Caki2 (cell line): ENCODE results near the gene FAM171A1. TPM values are rescaled to one million over a fixed set of nuclear protein-coding genes. Genes with fewer than 3 reads are reported as not detected.
"Not testable (repeated sequence)": the region's sequence is repeated elsewhere in the genome, so short reads cannot be mapped to it uniquely, and the experiment has no call there.

ENCODE experiments used
- DNase-seq: peaks from one replicate; pipeline ENCODE4 v3.0.0-alpha.2; 2015; ENCODE audit warnings: low read depth
- in situ Hi-C: cut with HindIII; loops from 2 replicates; pipeline ENCODE4 v1.10.0; 2016; ENCODE audit warnings: low sequenced_read_pairs, low pct_unique_long_range_greater_than_20kb, mixed read lengths
- total RNA-seq: library from RNA; depleted of rRNA; stranded (reverse); fragments of >200 nt; shearing (Covaris generic); gene quantifications from 2 replicates; pipeline ENCODE4 v1.2.3, GENCODE V29; 2014; ENCODE audit warnings: low replicate concordance

FAM171A1 gene
- total RNA-seq, 1 experiment from 2014 or later, result 13.2 TPM

DNA sequence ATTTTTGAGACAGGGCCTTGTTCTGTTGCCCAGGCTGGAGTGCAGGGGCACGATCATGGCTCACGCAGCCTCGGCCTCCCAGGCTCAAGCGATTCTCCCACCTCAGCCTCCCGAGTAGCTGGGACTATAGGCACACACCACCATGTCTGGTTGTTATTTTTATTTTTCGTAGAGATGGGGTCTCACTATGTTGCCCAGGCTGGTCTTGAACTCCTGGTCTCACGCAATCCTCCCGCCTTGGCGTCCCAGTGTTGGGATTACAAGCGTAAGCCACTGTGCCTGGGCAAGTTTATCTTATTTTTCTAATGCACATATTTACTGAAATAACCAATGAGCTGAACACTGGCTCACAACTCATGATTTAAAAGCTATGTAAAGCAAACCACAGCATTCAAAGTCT is 61.9 kb downstream of the FAM171A1 start:
- in situ Hi-C loops, result no loop called here
- no peak for DNase-seq

- no peak for DNase-seq
- in situ Hi-C loops, result no loop called here
Observed at GRCh38 chr10:15306735-15307280, 64.3 kb downstream of the FAM171A1 start.

GRCh38 chr10:15305634-15306033 is 65.5 kb downstream of the FAM171A1 start:
- DNase-seq, result no peak
- in situ Hi-C loops, result no loop called here

GRCh38 chr10:15305161-15305560 is 65.9 kb downstream of the FAM171A1 start:
- in situ Hi-C loops, result no loop called here
- DNase-seq, result peak; percentile 43

GRCh38 chr10:15302188-15302956 is 68.7 kb downstream of the FAM171A1 start:
- in situ Hi-C loops, DNase-seq: not testable (repeated sequence)

GRCh38 chr10:15300697-15301096 is 70.4 kb downstream of the FAM171A1 start:
- no peak for DNase-seq
- in situ Hi-C loops, result no loop called here

DNA sequence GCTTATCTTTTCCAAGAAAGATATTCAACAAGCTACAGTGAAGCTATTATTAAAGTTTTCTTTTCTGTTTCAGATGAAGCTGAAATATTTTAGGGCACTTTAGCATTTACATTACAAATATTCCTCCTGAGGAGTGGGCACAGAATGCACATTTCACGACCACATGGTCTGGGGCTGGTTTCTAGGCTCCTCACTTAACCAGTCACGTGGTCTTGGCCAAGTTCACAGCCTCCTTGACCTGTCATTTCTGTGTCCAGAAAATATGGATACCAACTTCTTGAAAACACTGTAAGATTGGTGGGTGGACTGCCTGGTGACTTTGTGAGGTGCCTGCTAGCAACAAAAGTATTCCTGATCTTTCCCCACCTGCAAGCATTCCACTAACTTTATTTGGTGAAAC is 70.9 kb downstream of the FAM171A1 start:
- no peak for DNase-seq
- in situ Hi-C loops, result no loop called here

DNA sequence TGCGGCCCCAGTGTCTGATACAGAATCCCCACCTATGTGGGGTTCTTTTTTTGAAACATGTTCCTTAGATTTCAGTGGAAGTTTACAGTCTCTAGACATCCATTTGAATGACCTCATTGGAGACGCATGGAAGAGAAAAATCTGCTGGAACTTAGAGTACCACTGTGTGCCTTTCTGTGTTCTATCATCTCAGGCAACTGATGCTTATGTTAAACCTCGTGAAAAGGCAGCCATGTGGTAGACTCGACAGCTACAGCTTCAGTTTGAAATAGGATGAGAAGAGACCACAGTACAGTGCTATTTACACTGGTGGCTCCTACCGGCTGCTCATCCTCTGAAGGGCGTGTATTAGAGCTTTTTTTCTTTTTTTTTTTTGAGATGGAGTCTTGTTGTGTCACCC is 74.4 kb downstream of the FAM171A1 start:
- DNase-seq, result no peak
- in situ Hi-C loops, result no loop called here

DNA sequence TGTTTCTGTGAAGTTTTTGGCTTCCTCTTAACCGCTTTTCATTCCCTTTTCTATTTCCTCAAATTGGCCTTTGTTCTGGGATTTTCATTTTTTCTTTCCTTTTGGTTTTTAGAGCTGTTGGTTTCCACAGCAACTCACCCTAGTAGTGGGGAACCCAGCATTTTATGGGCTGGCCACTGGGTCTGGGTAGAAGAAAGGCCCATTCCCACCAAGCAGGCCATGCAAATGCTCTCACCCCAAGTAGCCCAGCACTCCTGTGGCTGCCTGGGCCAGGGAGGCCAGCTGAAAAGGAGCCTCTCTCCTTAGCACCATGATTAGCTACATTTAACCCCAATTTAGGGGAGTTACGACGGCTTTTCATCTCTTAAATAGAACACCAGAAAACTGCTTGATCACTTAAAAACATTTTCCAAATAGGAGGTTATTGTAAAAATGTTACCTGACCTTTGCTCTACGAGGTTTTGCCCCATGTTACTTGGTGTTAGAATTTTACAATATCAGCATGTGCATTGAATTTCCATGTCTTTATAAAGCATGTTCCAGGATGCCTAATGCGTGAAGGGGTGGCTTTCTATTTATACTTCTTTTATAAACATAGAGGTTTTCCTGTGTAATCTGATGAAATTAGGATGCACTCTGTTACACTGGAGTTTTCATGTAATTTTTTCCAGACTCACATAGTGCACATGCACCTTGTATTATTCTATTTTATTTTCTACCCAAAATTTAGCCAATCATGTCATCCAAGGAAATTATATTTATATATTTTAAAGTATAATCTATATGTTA is 75.4 kb downstream of the FAM171A1 start:
- DNase-seq, result no peak
- in situ Hi-C loops, result no loop called here

- no peak for DNase-seq
- in situ Hi-C loops, result no loop called here
Observed at GRCh38 chr10:15293862-15294842, 76.9 kb downstream of the FAM171A1 start.

- in situ Hi-C loops, result no loop called here
- no peak for DNase-seq
Observed at GRCh38 chr10:15290671-15291070, 80.4 kb downstream of the FAM171A1 start.

DNA sequence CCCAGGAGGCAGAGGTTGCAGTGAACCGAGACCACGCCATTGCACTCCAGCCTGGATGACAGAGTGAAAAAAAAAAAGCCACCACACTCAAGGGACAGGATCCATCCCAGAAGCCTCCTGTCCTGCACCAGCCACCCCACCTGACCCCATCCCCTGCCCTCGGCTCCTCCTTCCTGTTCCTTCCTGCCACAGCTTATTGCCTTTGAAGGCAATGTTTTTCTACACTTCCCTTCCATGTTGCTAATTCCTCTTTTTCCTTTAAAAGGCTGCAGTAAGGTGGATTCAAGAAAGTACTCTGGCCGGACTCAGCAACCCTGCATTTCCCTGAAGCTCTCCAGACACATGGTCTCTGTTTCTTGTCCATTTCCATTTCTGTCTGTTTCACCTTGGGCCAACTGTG is 80.9 kb downstream of the FAM171A1 start:
- DNase-seq, result no peak
- in situ Hi-C loops, result no loop called here

DNA sequence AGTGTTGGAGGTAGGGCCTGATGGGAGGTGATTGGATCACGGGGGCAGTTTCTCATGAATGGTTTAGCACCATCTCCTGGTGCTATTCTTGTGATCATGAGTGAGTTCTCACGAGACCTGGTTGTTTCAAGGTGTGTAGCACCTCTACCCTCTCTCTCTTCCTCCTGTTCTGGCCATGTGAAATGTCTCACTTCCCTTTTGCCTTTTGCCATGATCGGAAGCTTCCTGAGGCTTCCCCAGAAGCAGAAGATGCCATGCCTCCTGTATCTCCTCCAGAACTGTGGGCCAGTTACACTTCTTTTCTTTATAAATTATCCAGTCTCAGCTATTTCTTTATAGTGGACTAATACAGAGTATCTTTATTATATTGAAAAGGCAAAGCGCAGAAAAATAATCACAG is 90.1 kb downstream of the FAM171A1 start:
- in situ Hi-C loops, result no loop called here
- no peak for DNase-seq

GRCh38 chr10:15280462-15280861 is 90.6 kb downstream of the FAM171A1 start:
- DNase-seq, result no peak
- in situ Hi-C loops, result no loop called here

GRCh38 chr10:15279236-15279635 is 91.9 kb downstream of the FAM171A1 start:
- in situ Hi-C loops, result no loop called here
- DNase-seq, result no peak

GRCh38 chr10:15278786-15279185 is 92.3 kb downstream of the FAM171A1 start:
- no peak for DNase-seq
- in situ Hi-C loops, result no loop called here

DNA sequence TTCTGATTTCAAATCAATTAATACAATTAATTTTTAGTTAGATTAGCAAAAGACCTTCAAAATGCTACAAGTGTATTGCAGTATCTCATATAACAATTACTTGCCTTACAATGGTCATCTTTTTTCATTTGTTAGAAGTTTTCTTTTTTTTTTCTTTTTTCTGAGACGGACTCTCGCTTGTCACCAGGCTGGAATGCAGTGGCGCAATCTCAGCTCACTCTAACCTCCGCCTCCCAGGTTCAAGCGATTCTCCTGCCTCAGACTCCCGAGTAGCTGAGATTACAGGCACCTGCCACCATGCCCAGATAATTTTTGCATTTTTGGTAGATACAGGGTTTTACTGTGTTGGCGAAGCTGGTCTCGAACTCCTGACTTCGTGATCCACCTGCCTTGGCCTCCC is 95.0 kb downstream of the FAM171A1 start:
- in situ Hi-C loops, DNase-seq: not testable (repeated sequence)

DNA sequence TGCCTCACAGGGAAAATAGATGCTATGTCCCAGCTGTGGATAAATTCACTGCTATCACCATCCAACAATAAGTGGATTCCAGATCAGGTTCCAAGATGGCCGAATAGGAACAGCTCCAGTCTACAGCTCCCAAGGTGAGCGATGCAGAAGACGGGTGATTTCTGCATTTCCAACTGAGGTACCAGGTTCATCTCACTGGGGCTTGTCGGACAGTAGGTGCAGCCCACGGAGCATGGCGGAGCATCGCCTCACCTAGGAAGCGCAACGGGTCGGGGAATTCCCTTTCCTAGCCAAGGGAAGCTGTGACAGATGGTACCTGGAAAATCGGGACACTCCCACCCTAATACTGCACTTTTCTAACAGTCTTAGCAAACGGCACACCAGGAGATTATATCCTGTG is 101.3 kb downstream of the FAM171A1 start:
- in situ Hi-C loops, DNase-seq: not testable (repeated sequence)
